Liver (tissue), 3 donors: Measurements from ENCODE around the gene CDK1.

Experiments
- EGR1 ChIP-seq, 2 donors: IDR thresholded peaks; 2 replicates each; pipeline ENCODE4 v1.6.1; 2016 to 2018; ENCODE audit warnings: antibody characterized with exemption in 2 of 2, low read depth in 2 of 2
- JUND ChIP-seq, 2 donors: IDR thresholded peaks; 2 replicates each; pipeline ENCODE4 v1.6.1; 2016; ENCODE audit warnings: antibody characterized with exemption in 2 of 2
- TAF1 ChIP-seq: conservative IDR thresholded peaks from 2 replicates; pipeline ENCODE4 v1.6.1; 2016; ENCODE audit warnings: antibody characterized with exemption, mild to moderate bottlenecking
- YY1 ChIP-seq: IDR thresholded peaks from 2 replicates; pipeline ENCODE4 v1.6.1; 2016; ENCODE audit warnings: antibody characterized with exemption, mild to moderate bottlenecking
- TF ChIP-seq, protein P1 (sequence below): IDR thresholded peaks from 2 replicates; pipeline ENCODE4 v1.6.1; 2016; ENCODE audit warnings: antibody characterized with exemption, mild to moderate bottlenecking
- TF ChIP-seq, protein P2 (sequence below): fragments of 150-350 bp; IDR thresholded peaks from 2 replicates; pipeline ENCODE4 v1.5.1; 2017; ENCODE audit warnings: improper control_type of control experiment, low read depth, low read length; ENCODE audit not compliant: missing input control
- TF ChIP-seq, protein P3 (sequence below): IDR thresholded peaks from 2 replicates; pipeline ENCODE4 v1.6.1; 2016; ENCODE audit warnings: antibody characterized with exemption
- TF ChIP-seq, protein P4 (sequence below): IDR thresholded peaks from 2 replicates; pipeline ENCODE4 v1.6.1; 2016; ENCODE audit warnings: antibody characterized with exemption
- donor health status: healthy.
- donor health status: healthy.

DNA sequence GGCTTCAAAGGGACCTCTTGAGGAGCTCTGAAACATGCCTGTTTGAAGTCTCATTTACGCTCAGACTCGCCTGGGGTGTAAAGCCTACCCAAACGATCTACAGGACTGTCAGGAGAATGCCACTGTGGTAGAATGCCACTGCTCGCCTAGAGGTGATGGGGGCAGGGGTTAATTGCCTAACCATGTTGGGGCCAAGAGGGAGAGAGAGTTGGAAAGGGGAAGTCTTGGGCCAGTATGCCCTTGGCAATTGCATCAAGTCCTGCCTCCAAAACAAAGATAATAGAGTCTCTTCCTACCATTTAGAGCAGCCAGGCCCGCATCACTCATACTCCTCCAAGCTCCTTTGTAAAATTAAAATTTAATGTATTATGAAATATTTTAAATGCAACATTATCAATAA lies 25.2 kb downstream of the CDK1 start:
- TF ChIP-seq YY1 (no peak), EGR1 (IDR thresholded peaks at IDR 0.05; ENCODE audit: low read depth in 2 of 2) (no peak), JUND (IDR thresholded peaks at IDR 0.05) (no peak), TAF1 (no peak)
- TF ChIP-seq, protein P1, sequence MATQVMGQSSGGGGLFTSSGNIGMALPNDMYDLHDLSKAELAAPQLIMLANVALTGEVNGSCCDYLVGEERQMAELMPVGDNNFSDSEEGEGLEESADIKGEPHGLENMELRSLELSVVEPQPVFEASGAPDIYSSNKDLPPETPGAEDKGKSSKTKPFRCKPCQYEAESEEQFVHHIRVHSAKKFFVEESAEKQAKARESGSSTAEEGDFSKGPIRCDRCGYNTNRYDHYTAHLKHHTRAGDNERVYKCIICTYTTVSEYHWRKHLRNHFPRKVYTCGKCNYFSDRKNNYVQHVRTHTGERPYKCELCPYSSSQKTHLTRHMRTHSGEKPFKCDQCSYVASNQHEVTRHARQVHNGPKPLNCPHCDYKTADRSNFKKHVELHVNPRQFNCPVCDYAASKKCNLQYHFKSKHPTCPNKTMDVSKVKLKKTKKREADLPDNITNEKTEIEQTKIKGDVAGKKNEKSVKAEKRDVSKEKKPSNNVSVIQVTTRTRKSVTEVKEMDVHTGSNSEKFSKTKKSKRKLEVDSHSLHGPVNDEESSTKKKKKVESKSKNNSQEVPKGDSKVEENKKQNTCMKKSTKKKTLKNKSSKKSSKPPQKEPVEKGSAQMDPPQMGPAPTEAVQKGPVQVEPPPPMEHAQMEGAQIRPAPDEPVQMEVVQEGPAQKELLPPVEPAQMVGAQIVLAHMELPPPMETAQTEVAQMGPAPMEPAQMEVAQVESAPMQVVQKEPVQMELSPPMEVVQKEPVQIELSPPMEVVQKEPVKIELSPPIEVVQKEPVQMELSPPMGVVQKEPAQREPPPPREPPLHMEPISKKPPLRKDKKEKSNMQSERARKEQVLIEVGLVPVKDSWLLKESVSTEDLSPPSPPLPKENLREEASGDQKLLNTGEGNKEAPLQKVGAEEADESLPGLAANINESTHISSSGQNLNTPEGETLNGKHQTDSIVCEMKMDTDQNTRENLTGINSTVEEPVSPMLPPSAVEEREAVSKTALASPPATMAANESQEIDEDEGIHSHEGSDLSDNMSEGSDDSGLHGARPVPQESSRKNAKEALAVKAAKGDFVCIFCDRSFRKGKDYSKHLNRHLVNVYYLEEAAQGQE: no peak
- TF ChIP-seq, protein P2, sequence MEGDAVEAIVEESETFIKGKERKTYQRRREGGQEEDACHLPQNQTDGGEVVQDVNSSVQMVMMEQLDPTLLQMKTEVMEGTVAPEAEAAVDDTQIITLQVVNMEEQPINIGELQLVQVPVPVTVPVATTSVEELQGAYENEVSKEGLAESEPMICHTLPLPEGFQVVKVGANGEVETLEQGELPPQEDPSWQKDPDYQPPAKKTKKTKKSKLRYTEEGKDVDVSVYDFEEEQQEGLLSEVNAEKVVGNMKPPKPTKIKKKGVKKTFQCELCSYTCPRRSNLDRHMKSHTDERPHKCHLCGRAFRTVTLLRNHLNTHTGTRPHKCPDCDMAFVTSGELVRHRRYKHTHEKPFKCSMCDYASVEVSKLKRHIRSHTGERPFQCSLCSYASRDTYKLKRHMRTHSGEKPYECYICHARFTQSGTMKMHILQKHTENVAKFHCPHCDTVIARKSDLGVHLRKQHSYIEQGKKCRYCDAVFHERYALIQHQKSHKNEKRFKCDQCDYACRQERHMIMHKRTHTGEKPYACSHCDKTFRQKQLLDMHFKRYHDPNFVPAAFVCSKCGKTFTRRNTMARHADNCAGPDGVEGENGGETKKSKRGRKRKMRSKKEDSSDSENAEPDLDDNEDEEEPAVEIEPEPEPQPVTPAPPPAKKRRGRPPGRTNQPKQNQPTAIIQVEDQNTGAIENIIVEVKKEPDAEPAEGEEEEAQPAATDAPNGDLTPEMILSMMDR: no peak
- TF ChIP-seq, protein P3, sequence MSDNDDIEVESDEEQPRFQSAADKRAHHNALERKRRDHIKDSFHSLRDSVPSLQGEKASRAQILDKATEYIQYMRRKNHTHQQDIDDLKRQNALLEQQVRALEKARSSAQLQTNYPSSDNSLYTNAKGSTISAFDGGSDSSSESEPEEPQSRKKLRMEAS: no peak
- TF ChIP-seq, protein P4, sequence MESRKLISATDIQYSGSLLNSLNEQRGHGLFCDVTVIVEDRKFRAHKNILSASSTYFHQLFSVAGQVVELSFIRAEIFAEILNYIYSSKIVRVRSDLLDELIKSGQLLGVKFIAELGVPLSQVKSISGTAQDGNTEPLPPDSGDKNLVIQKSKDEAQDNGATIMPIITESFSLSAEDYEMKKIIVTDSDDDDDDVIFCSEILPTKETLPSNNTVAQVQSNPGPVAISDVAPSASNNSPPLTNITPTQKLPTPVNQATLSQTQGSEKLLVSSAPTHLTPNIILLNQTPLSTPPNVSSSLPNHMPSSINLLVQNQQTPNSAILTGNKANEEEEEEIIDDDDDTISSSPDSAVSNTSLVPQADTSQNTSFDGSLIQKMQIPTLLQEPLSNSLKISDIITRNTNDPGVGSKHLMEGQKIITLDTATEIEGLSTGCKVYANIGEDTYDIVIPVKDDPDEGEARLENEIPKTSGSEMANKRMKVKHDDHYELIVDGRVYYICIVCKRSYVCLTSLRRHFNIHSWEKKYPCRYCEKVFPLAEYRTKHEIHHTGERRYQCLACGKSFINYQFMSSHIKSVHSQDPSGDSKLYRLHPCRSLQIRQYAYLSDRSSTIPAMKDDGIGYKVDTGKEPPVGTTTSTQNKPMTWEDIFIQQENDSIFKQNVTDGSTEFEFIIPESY: no peak
